Kidney epithelial cell (primary cell): ENCODE measurements around the gene GOPC. TPM values are rescaled to one million over a fixed set of nuclear protein-coding genes. Genes with fewer than 3 reads are reported as not detected.
A peak's percentile ranks its signal among the peaks of the same experiment; 100 is the strongest.

Experiments used
- DNase-seq: peaks from one replicate; pipeline ENCODE4 v3.0.0-alpha.2; 2010; ENCODE audit warnings: low read depth
- H3K27me3 ChIP-seq: 2 replicates; pipeline ENCODE4 v1.6.0; 2011; ENCODE audit warnings: low read length; ENCODE audit not compliant: control insufficient read depth, insufficient read depth
- H3K36me3 ChIP-seq: 2 replicates; pipeline ENCODE4 v1.5.1; 2011; ENCODE audit warnings: low read length; ENCODE audit not compliant: control insufficient read depth, insufficient read depth
- H3K4me3 ChIP-seq: 2 replicates; pipeline ENCODE4 v1.5.1; 2011; ENCODE audit warnings: low read depth, mild to moderate bottlenecking, control low read depth, low read length
- CTCF ChIP-seq: IDR thresholded peaks from 2 replicates; pipeline ENCODE4 v1.5.1; 2011; ENCODE audit warnings: mild to moderate bottlenecking, moderate library complexity, low read length, control low read depth, inconsistent platforms; ENCODE audit not compliant: insufficient read depth, poor library complexity, severe bottlenecking
- total RNA-seq: library from RNA; depleted of rRNA; stranded (reverse); fragments of >200 nt; gene quantifications from 2 replicates; pipeline ENCODE4 v1.2.3, GENCODE V29; 2015

GOPC gene
- total RNA-seq, 1 donor from 2014 or later: 25.9 TPM

GRCh38 chr6:117550078-117550600, 52.2 kb downstream of the GOPC start:
- Histone ChIP-seq H3K4me3 (no peak overlapping the region), H3K27me3 (no peaks in the 10 kb centered on the region), H3K36me3 (no peaks in the 10 kb centered on the region)
- no peak for TF ChIP-seq CTCF
- DNase-seq: no peak

DNA sequence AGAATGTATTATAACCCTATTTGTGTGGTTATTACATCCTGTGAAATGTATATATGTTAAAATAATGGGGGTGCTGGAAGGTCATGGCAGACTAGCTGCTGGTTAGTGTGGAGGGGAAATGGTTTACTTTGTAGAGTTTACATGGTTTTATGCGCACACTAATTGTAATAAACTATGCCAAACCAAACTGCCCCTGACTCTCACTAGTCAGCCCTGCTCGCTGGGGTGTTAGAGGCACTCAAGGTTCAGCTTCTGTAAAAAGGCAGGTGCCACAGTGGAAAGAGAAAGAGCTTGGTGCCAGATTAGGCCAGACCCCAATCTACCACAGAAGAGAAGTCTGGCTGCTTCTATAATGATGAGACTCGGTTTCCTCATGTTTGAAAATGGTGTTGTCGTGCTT, 52.7 kb downstream of the GOPC start:
- TF ChIP-seq CTCF: no peak
- Histone ChIP-seq H3K4me3 (no peak overlapping the region), H3K36me3 (no peaks in the 10 kb centered on the region), H3K27me3 (no peaks in the 10 kb centered on the region)
- DNase-seq: no peak

DNA sequence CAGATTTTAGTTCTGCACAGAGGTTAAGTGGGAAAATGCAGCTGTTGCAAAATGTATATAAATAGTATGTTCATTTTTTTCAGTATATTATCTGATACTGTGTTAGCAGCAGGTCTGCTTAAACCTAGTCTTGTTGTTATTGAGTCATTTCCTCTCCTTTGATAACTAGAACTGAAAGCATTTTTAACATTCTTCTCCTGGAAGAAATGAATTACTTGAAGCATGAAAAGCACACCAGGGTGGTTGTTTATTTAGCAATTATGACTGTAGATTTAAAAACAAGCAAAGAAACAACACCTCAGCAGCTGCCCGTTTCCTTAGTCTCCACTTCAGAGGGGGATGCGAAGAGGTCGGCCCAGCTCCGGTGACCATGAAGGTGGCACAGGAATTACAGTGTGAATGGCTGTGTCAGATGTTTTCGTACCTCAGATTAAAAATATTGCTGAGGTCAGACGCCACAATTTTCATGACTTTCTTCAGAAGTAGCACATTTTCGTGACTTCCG, 53.5 kb downstream of the GOPC start:
- no peaks in the 10 kb centered on the region for H3K36me3 ChIP-seq
- no peaks in the 10 kb centered on the region for H3K27me3 ChIP-seq
- peak overlapping the region; percentile 34 for H3K4me3 ChIP-seq
- DNase-seq: peak; percentile 52
- TF ChIP-seq CTCF: no peak

DNA sequence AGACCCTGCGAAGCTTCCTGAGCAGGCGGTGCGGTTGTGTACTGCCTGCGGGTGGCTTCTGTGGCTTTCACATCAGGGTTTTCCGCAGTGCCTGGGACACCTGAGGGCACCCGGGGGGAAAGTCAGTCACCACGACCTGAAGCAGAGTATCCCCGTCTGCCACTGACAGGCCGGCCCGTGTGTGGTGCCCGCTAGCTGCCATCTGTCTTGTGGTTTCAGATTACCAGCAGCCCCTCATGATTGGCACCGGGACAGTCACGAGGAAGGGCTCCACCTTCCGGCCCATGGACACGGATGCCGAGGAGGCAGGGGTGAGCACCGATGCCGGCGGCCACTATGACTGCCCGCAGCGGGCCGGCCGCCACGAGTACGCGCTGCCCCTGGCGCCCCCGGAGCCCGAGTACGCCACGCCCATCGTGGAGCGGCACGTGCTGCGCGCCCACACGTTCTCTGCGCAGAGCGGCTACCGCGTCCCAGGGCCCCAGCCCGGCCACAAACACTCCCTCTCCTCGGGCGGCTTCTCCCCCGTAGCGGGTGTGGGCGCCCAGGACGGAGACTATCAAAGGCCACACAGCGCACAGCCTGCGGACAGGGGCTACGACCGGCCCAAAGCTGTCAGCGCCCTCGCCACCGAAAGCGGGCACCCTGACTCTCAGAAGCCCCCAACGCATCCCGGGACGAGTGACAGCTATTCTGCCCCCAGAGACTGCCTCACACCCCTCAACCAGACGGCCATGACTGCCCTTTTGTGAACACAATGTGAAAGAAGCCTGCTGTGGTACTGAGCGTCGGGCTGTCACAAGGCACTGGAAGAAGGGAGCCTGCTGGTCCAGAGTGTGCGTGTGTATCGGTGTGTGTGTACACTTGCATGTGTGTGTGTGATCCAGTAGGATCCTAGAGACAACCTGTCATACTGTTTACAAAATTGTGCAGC, 54.4 kb downstream of the GOPC start:
- TF ChIP-seq CTCF: peak; percentile 23
- Histone ChIP-seq H3K4me3 (peak overlapping the region; percentile 34), H3K27me3 (no peaks in the 10 kb centered on the region), H3K36me3 (no peaks in the 10 kb centered on the region)
- no peak for DNase-seq

DNA sequence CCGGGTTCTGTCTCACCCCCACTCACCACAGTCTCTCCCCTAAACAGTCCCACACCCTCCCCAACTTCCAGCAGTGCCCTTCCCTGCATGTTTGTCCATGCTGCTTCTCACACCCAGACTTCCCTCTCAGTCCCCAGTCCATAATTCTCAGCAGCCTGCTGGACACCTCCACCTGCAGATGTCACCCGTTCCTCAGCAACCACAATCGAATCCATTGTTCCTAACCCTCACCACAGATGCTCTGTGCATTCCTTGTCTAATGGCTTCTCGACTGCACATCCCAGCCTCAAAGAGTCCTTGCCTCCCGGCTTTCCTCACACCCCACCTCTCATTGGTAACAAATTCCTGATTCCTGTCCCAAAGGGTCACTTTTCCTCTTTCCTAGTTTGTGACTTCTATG, 55.6 kb downstream of the GOPC start:
- H3K27me3 ChIP-seq: no peaks in the 10 kb centered on the region
- TF ChIP-seq CTCF: no peak
- H3K4me3 ChIP-seq: no peak overlapping the region
- no peaks in the 10 kb centered on the region for H3K36me3 ChIP-seq
- DNase-seq: no peak
